GM18519 (cell line): ENCODE data around the gene B3GNT9.

Source experiments
- ATAC-seq: cut with Tn5 transposase; IDR thresholded peaks from one replicate; pipeline ENCODE4 v1.9.1; 2021; ENCODE audit warnings: mild to moderate bottlenecking, moderate library complexity; ENCODE audit not compliant: unreplicated experiment, low FRiP score

The B3GNT9 gene

GRCh38 chr16:67116388-67117311 lies 34.1 kb downstream of the B3GNT9 start:
- no peak for ATAC-seq

DNA sequence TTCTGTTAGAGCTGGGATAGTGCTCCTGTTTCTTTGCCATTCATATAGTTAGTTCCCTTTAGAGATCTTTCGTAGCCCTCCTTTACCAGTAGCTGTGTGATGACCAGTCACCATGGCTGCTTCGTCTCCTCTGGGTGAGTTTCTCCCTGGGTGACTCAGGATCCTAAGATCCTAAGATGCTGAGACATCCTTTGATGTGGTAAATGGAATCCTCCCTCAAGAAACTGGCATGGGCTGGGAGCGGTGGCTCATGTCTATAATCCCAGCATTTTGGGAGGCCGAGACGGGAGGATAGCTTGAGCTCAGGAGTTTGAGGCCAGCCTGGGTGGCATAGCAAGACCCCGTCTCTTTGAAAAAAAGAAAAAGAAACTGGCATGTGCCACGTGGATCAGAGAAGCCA lies 35.2 kb downstream of the B3GNT9 start:
- no peak for ATAC-seq

GRCh38 chr16:67114793-67115192 lies 36.0 kb downstream of the B3GNT9 start:
- ATAC-seq, result no peak

DNA sequence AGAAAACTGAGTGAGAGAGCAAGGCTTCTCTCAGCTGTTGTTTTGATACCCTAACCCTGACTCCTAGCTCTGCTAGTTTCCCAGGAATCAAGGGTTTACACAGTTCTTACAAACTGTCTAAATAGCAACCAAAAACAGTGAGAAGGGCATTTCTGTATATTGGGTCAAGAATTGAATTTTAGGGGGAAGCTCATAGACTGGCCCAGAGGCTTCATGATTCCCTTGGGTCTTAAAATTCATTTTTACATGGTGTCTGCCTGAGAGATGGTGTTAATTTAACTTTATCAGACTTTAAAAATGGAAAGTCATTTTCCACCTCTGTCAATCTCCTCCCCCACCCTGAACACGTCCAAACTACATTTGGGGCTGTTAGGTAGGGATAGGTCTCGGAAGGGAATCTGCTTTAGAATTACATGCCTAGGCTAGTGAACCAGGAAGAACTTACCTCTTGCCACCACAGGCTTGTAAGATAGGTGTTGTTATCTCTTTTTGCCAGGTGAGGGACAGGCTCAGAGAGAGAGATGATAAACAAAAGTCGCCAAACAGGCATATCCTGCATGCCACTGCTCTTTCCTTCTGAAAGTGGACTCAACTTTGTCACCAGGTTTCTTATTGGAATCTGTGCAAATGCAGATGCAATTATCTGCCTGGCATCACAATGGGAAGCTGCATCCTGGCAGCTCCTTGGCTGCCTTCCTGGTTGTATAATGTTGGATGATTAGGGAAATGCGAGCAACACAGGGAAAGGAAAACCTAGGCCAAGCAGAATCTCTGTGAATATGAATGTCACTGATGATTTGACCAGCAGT lies 38.0 kb downstream of the B3GNT9 start:
- ATAC-seq, result no peak

DNA sequence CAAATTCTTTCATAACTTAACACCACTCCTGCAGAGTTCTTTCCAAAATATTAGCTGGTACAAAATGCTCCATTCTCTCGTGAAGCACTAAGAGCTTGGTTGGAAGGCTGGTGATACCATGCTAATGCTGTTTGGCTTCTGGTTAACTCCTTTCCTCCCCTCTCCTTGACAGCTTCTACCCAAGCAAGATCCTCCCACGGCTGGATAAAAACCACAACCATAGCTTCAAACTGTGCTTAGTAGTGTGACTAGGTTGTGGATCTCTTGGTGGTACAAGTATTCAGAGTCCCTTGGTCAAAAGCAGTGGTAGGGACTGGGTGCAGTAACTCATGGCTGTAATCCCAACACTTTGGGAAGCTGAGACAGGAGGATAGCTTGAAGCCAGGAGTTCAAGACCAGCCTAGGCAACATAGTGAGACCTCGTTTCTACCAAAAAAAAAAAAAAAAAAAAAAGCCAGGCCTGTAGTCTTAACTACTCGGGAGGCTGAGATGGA lies 38.8 kb downstream of the B3GNT9 start:
- ATAC-seq, result no peak

GRCh38 chr16:67109407-67110135 lies 41.2 kb downstream of the B3GNT9 start, which contains the start of gene PHAF1:
PHAF1 (plus strand) TSS chr16:67109941; CDS start chr16:67110176, 235 bp downstream.
- ATAC-seq, result peak; percentile 53

GRCh38 chr16:67108931-67109406 lies 41.8 kb downstream of the B3GNT9 start:
- ATAC-seq, result no peak

DNA sequence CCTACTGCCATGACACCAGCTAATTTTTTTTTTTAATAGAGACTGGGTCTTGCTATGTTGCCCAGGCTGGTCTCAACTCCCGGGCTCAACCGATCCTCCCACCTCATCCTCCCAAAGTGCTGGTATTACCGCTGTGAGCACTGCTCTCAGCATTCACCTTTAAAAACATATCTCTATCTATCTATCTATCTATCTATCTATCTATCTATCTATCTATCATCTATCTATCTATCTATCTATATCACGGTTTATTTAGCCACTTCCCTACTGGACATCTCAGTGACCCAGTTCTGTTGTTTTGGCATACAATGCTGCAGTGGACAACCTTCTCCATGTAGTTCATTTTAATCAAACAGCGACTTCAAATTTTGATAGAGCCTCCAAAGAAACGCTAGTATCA lies 42.3 kb downstream of the B3GNT9 start:
- no peak for ATAC-seq

DNA sequence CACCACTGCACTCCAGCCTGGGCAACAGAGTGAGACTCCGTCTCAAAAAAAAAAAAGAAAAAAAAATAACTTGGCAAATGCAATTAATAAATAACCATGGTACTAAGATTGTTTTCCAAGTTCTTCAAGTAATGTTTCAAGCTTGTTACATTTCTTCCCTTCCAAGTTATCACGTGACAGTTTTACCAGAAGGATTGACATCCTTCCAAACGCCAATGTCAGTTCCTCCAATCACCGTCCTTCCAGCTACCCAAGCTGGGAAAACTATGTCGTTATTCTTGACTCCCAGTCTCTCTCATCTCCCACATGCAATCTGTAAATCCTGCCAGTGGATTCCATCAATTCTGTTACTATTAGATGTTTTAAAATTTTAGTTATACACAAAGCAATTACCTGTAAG lies 44.9 kb downstream of the B3GNT9 start:
- ATAC-seq, result no peak

DNA sequence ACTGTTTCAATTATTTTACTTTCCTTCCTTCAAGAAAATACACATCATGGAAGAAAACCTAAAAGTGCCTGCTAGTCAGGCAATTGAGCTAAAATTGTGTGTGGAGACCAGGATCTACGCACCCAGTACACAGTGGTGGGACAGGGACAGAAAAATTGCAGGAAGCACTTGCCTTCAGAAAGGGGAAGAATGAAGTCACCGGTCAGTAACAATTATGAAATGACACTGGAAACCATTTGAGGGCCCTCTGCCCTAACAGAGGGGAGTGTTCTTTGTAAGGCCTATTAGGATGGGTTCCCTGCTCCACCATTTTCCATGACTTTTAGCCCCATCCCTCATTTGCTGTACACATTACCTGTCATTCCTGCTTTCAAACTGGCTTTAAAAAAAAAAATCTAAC lies 45.6 kb downstream of the B3GNT9 start:
- no peak for ATAC-seq

DNA sequence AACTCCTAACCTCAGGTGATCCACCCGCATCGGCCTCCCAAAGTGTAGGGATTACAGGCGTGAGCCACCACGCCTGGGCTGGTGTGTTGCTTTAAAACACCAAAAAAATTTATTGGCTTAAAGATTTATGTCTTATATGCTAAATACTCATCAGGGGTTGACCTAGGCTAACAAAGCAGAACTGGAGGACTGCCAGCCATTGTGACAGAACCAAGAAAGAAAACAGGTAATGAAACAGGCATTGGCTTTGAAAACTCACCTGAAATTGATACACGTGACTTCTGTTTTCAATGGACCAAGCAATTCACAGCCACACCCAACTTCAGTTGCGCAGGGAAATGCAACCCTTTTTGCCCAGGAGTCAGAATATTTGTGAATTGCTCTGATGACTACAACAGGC lies 46.0 kb downstream of the B3GNT9 start:
- ATAC-seq, result no peak

- ATAC-seq, result no peak
Measured at GRCh38 chr16:67104061-67104460, 46.7 kb downstream of the B3GNT9 start.

GRCh38 chr16:67101311-67102082 lies 49.3 kb downstream of the B3GNT9 start:
- no peak for ATAC-seq

GRCh38 chr16:67100569-67101310 lies 50.1 kb downstream of the B3GNT9 start:
- ATAC-seq, result no peak

- ATAC-seq, result no peak
Measured at GRCh38 chr16:67098599-67098998, 52.2 kb downstream of the B3GNT9 start.
